ENCODE measurements around the gene SLC66A3. TPM values are rescaled to one million over a fixed set of nuclear protein-coding genes. Genes with fewer than 3 reads are reported as not detected.

SLC66A3 gene
- total RNA-seq, 1 donor from 2014 or later, result 31.2 TPM

GRCh38 chr2:11213975-11214374 is 58.7 kb downstream of the SLC66A3 start:
- no peak for DNase-seq (ENCODE audit: low spot score)

GRCh38 chr2:11214770-11215169 is 59.5 kb downstream of the SLC66A3 start:
- no peak for DNase-seq (ENCODE audit: low spot score)

- DNase-seq (ENCODE audit: low spot score), result no peak
Observed at GRCh38 chr2:11215407-11215806, 60.1 kb downstream of the SLC66A3 start.

- DNase-seq (ENCODE audit: low spot score), result no peak
Observed at GRCh38 chr2:11220445-11220844, 65.2 kb downstream of the SLC66A3 start.

- no peak for DNase-seq (ENCODE audit: low spot score)
Observed at GRCh38 chr2:11222845-11223244, 67.6 kb downstream of the SLC66A3 start.

GRCh38 chr2:11224887-11225286 is 69.6 kb downstream of the SLC66A3 start:
- DNase-seq (ENCODE audit: low spot score), result no peak

- DNase-seq (ENCODE audit: low spot score), result no peak
Observed at GRCh38 chr2:11227595-11227994, 72.3 kb downstream of the SLC66A3 start.

Other genes with a start within 250 kb of the SLC66A3 start
- 0.60 TPM for gene KCNF1, start 243.5 kb upstream of the SLC66A3 start, total RNA-seq
- 84.5 TPM for gene ROCK2, start 189.2 kb downstream of the SLC66A3 start, total RNA-seq

Measured in ureter (tissue), 1 donor.